ENCODE measurements around the gene WFS1.

- TF ChIP-seq POLR2AphosphoS5 (IDR thresholded peaks at IDR 0.05) (no peak), CTCF (IDR thresholded peaks at IDR 0.05) (no peak)
Observed at GRCh38 chr4:6338951-6339817, 69.5 kb downstream of the WFS1 start.
